ENCODE data around the gene NBEA.

Gene NBEA

DNA sequence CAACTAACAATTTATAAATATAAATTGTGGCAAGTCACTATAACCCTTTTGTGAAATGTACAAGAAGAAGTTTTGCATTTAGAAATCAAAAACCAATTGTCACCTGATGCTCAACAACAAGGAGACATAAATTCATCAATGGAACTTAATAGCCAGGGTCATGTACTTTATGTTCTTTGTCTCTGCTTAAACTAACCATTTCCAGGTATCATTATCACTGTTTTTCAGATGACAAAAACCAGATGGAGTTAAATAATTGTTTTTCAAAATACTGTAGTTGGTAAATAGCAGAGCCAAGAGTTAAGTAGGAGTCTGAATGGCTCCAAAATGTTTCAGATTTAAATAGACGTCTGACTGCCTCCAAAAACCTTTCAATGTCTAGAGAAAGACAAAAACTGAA is 606.7 kb downstream of the NBEA start:
- TF ChIP-seq, protein P1, sequence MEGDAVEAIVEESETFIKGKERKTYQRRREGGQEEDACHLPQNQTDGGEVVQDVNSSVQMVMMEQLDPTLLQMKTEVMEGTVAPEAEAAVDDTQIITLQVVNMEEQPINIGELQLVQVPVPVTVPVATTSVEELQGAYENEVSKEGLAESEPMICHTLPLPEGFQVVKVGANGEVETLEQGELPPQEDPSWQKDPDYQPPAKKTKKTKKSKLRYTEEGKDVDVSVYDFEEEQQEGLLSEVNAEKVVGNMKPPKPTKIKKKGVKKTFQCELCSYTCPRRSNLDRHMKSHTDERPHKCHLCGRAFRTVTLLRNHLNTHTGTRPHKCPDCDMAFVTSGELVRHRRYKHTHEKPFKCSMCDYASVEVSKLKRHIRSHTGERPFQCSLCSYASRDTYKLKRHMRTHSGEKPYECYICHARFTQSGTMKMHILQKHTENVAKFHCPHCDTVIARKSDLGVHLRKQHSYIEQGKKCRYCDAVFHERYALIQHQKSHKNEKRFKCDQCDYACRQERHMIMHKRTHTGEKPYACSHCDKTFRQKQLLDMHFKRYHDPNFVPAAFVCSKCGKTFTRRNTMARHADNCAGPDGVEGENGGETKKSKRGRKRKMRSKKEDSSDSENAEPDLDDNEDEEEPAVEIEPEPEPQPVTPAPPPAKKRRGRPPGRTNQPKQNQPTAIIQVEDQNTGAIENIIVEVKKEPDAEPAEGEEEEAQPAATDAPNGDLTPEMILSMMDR (IDR thresholded peaks at IDR 0.05; ENCODE audit: control insufficient read depth, insufficient read depth, low read depth, low read length, missing control alignments): no peak
- no peak for DNase-seq (ENCODE audit: low read depth)
- no peak overlapping the region for H3K4me3 ChIP-seq (ENCODE audit: control insufficient read depth, low read depth, low read length)

GRCh38 chr13:35549481-35549880 is 607.4 kb downstream of the NBEA start:
- peak; percentile 25 for DNase-seq (ENCODE audit: low read depth)
- H3K4me3 ChIP-seq (ENCODE audit: control insufficient read depth, low read depth, low read length): no peak overlapping the region
- TF ChIP-seq, protein P1 (IDR thresholded peaks at IDR 0.05; ENCODE audit: control insufficient read depth, insufficient read depth, low read depth, low read length, missing control alignments): no peak

DNA sequence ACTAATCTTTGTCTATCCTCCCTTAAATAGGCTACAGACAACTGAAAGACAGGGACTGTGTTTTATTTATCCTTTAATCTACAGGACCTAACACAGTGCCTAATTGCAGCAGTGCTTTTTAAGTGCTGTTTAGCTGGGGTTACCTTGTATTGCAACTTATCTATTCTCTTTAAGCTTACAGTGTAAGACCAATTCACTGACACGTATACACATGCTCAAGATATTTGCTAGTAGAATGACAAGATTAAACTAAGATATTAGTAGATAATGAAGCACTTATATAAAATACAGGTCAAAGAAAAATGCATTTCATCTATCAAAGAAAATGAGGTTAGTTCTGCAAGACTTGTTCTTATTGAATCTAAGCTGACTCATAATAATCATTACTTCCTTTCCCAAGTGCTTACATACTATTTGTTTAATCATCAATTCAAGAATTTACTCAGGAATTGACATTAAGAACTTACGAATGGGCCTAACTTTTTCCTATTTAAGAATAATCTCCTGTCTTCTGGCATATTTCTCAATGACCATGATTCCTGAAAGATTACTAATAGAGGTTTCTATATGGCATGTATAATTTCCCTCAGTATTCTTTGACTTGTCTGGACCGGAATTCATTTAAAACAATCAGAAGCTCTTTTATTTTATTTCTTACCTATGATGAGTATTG is 610.2 kb downstream of the NBEA start:
- TF ChIP-seq, protein P1 (IDR thresholded peaks at IDR 0.05; ENCODE audit: control insufficient read depth, insufficient read depth, low read depth, low read length, missing control alignments): no peak
- no peak overlapping the region for H3K4me3 ChIP-seq (ENCODE audit: control insufficient read depth, low read depth, low read length)
- DNase-seq (ENCODE audit: low read depth): no peak

- no peak overlapping the region for H3K4me3 ChIP-seq (ENCODE audit: control insufficient read depth, low read depth, low read length)
- TF ChIP-seq, protein P1 (IDR thresholded peaks at IDR 0.05; ENCODE audit: control insufficient read depth, insufficient read depth, low read depth, low read length, missing control alignments): no peak
- no peak for DNase-seq (ENCODE audit: low read depth)
These were observed 613.0 kb downstream of the NBEA start for GRCh38 chr13:35554972-35555623.

DNA sequence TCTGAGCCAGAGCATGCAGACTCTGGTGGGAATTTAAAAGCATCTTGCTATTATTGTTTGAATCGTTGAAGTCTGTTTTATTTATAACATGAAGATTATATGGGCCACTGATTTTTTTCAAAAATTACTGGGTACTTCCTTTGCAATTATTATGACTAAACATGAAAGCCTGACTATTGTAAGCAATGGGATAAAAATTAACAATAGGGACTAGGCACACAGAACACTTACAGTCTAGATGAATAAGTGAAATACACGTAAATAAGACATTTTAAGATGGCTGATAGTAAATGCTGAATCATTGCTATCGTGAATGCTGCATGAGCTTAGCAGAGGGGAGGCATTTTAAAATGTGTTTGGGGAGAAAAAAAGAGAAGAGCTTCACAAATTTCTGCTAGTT is 615.4 kb downstream of the NBEA start:
- DNase-seq (ENCODE audit: low read depth): no peak
- no peak overlapping the region for H3K4me3 ChIP-seq (ENCODE audit: control insufficient read depth, low read depth, low read length)
- TF ChIP-seq, protein P1 (IDR thresholded peaks at IDR 0.05; ENCODE audit: control insufficient read depth, insufficient read depth, low read depth, low read length, missing control alignments): no peak

- no peak overlapping the region for H3K4me3 ChIP-seq (ENCODE audit: control insufficient read depth, low read depth, low read length)
- TF ChIP-seq, protein P1 (IDR thresholded peaks at IDR 0.05; ENCODE audit: control insufficient read depth, insufficient read depth, low read depth, low read length, missing control alignments): no peak
- no peak for DNase-seq (ENCODE audit: low read depth)
These were observed 619.5 kb downstream of the NBEA start for GRCh38 chr13:35561540-35561939.

Measured in AG09309 (cell line).